ENCODE measurements around the gene AGXT.

Gene AGXT

DNA sequence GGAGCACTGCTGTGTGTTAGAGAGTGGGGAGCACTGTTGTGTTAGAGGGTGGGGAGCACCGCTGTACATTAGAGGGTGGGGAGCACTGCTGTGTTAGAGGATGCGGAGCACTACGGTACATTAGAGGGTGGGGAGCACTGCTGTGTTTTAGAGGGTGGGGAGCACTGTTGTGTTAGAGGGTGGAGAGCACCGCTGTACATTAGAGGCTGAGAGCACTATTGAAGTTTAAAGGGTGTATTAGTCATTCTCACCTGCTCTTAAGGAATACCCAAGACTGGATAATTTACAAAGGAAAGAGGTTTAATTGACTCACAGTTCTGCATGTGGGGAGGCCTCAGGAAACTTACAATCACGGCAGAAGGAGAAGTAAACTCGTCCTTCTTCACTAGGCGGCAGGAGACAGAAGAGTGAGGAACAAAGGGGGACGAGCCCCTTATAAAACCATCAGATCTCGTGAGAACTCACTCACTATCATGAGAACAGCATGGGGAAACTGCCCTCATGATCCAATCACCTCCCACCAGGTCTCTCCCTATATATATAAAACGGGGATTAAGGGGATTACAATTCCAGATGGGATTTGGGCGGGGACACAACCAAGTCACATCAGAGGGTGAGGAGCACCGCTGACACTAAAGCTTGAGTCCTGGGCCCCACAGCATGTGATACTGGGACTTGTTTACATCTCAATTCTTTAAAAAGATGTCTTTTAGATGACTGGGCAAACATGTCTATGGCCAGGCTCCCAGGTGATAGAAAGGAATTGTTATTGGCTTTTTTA lies 19.5 kb upstream of the AGXT start:
- Histone ChIP-seq H3K4me3 (ENCODE audit: low read length) (no peak overlapping the region), H3K36me3 (ENCODE audit: control insufficient read depth, insufficient read depth, low read length) (no peaks in the 10 kb centered on the region), H3K9ac (ENCODE audit: low read length) (no peak overlapping the region), H3K27me3 (ENCODE audit: control insufficient read depth, insufficient read depth, low read length) (no peaks in the 10 kb centered on the region), H3K4me1 (ENCODE audit: control insufficient read depth, insufficient read depth, low read length) (no peaks in the 10 kb centered on the region), H3K27ac (ENCODE audit: low read depth, low read length) (no peak overlapping the region)

DNA sequence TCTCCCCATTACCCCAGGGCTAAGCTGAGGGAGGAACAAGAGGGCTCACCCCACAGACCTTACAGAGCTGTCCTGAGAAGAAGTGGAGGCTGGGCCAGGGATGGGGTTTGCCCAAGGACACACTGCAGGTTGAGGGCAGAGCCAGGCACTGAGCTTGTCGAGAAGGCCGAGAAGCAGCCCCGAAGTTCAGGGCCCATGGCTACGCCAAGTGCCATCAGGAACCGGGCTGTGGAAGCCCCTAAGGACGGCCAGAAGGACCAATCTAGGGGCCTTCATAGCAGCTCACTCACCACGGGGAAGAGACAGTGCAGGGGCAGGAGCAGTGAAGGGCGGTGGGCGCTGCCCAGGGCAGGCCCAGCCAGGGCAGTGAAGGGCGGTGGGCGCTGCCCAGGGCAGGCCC lies 18.6 kb upstream of the AGXT start:
- H3K27me3 ChIP-seq (ENCODE audit: control insufficient read depth, insufficient read depth, low read length), result no peaks in the 10 kb centered on the region
- no peaks in the 10 kb centered on the region for H3K4me1 ChIP-seq (ENCODE audit: control insufficient read depth, insufficient read depth, low read length)
- no peak overlapping the region for H3K27ac ChIP-seq (ENCODE audit: low read depth, low read length)
- H3K36me3 ChIP-seq (ENCODE audit: control insufficient read depth, insufficient read depth, low read length), result no peaks in the 10 kb centered on the region
- no peak overlapping the region for H3K9ac ChIP-seq (ENCODE audit: low read length)
- H3K4me3 ChIP-seq (ENCODE audit: low read length), result no peak overlapping the region

DNA sequence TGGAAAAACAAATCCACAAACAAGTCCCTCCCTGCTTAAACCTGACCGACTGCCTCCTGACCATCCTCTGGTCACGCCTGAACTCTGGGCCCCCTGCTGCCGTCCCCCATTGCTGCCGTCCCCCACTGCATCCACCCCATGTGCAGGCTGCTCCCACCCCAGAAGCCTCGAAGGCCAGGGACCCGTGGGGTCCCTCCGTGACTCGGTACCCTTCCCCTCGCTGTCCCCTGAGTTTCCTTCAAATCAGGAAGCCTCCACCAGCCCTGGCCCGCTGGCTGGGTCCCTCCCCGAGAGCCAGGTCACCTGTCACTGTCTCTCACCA lies 17.9 kb upstream of the AGXT start:
- Histone ChIP-seq H3K4me1 (ENCODE audit: control insufficient read depth, insufficient read depth, low read length) (no peaks in the 10 kb centered on the region), H3K27me3 (ENCODE audit: control insufficient read depth, insufficient read depth, low read length) (no peaks in the 10 kb centered on the region), H3K27ac (ENCODE audit: low read depth, low read length) (no peak overlapping the region), H3K4me3 (ENCODE audit: low read length) (no peak overlapping the region), H3K9ac (ENCODE audit: low read length) (no peak overlapping the region), H3K36me3 (ENCODE audit: control insufficient read depth, insufficient read depth, low read length) (no peaks in the 10 kb centered on the region)

DNA sequence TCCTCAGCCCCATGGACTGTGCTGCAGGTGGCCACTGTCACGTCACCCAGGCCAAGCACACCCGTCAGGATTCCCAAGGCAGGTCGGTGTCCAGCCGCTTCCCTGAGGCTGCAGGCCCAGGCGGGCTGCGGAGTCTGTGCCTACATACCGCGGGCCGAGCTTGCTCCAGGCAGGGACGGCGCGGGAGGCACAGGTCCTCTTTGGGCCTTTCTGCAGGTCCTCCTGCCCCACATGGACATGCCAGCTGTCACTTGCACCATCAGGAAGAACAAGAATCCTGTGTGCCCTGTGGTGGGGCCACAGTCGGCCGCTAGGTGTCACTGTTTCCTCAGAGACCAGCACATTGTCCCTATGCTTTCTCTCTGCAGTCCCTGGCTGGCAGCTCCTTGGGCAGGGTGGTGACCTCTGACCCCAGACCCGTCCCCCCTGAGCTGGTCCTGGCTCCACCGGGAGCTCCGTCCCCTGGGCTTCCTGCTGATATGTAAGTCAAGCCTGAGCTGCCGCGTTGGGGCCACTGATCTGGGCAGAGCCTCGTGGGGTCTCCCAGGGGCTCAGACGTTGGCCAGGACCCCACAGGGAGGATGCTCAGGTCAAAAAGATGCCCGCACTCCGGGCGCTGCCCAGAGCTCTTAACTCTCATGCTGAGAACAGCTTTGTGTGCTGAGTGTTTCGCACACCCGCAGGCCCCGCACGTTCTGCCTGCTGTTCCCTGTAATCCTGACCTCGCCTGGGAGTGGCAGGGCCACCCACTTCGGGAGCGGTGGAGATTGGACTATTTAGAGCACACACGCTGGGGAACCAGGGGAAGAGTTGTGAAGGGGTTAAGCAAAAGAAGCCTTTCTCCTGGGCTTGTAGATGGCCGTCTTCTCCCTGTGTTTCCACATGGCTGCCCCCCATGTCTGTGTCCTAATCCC lies 17.3 kb upstream of the AGXT start:
- H3K27ac ChIP-seq (ENCODE audit: low read depth, low read length), result no peak overlapping the region
- no peaks in the 10 kb centered on the region for H3K36me3 ChIP-seq (ENCODE audit: control insufficient read depth, insufficient read depth, low read length)
- no peaks in the 10 kb centered on the region for H3K27me3 ChIP-seq (ENCODE audit: control insufficient read depth, insufficient read depth, low read length)
- H3K4me3 ChIP-seq (ENCODE audit: low read length), result no peak overlapping the region
- no peaks in the 10 kb centered on the region for H3K4me1 ChIP-seq (ENCODE audit: control insufficient read depth, insufficient read depth, low read length)
- H3K9ac ChIP-seq (ENCODE audit: low read length), result no peak overlapping the region

DNA sequence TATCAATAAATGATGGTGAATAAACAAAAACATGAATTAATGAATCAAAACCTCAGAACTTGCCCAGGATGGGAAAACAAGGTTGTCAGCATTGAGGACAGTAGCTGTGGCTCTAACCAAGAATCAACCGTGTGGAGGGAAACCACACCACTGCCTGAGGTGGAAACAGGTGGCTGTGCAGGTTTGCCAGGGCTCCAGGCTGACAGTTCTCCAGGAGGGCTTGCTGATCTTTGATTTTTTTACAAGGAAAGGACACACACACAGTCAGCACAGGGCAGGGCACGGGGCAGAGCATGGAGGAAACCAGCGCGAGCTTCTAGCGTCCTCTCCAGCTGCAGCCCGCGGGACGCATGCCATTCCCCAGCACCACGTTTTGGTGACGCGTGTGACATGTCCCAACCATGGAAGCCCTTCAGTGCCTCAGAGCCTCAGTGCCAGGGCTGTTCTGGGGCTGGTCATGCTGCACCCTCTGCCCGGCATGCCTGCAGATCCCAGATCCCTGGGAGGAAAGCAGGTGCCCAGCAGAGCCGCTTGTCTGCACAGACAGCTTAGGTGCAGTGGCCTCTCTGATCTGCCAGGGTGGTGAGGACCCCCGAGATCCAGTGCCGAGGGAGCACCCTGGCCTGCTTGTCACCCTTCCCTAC lies 15.8 kb upstream of the AGXT start:
- Histone ChIP-seq H3K36me3 (ENCODE audit: control insufficient read depth, insufficient read depth, low read length) (no peaks in the 10 kb centered on the region), H3K27me3 (ENCODE audit: control insufficient read depth, insufficient read depth, low read length) (no peaks in the 10 kb centered on the region), H3K4me1 (ENCODE audit: control insufficient read depth, insufficient read depth, low read length) (no peaks in the 10 kb centered on the region), H3K4me3 (ENCODE audit: low read length) (no peak overlapping the region), H3K9ac (ENCODE audit: low read length) (no peak overlapping the region), H3K27ac (ENCODE audit: low read depth, low read length) (no peak overlapping the region)

DNA sequence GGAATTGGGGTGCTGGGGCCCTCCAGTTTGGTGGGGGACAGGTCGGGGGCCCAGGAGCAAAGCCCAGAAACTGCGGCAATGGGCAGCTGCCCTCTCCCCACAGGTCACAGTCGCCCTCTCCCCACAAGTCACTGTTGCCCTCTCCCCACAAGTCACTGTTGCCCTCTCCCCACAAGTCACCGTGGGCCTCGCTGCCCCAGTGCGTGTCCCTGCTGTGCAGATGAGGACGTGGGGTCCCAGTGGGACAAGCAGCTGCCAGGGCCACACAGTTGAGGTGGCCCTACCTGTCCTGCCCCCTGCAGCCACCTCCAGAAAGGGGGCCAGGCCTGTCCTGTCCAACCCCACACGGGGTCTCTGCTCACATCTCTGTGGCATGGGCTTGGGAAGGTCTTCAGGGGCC lies 13.0 kb upstream of the AGXT start:
- Histone ChIP-seq H3K27me3 (ENCODE audit: control insufficient read depth, insufficient read depth, low read length) (no peaks in the 10 kb centered on the region), H3K36me3 (ENCODE audit: control insufficient read depth, insufficient read depth, low read length) (no peaks in the 10 kb centered on the region), H3K27ac (ENCODE audit: low read depth, low read length) (no peak overlapping the region), H3K4me3 (ENCODE audit: low read length) (no peak overlapping the region), H3K4me1 (ENCODE audit: control insufficient read depth, insufficient read depth, low read length) (no peaks in the 10 kb centered on the region), H3K9ac (ENCODE audit: low read length) (no peak overlapping the region)

DNA sequence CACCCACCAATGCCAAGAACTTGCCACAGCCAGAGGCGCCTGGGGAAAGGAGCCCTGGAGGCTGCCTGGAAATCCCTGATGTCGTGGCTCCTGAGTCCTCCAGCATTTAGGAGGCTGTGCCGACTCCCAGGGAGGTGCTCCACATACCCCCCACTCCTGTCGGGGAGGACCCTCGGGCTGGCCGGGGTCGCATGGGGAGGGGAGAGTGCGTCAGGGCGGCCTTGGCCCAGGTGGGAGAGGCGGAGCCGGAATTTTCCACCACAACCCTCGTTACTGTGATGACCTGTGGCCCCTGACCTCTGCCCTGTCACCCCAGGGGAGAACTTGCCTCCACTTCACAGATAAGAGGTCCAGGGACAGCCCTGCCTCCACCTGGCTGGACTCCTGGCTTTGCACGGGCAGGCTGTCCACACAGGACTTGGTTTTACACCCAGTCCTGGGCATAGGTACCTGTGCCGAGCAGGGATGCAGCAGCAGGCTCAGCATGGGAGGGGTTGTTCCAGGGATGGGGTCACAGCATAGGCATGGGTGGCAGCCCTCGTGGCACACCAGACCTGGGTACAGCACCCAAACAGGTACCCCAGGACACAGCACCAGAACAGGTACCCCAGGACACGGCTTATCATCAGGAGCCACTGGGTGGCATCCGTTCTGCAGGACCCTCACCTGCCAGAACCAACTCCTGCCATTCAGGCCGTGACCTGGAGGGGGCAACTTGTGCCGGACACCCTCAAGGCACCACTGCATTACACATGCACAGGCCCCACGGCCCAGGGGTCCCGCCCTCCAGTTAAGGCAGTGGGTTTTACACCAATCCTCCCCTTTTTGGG lies 12.3 kb upstream of the AGXT start:
- H3K4me3 ChIP-seq (ENCODE audit: low read length), result no peak overlapping the region
- H3K4me1 ChIP-seq (ENCODE audit: control insufficient read depth, insufficient read depth, low read length), result no peaks in the 10 kb centered on the region
- H3K36me3 ChIP-seq (ENCODE audit: control insufficient read depth, insufficient read depth, low read length), result no peaks in the 10 kb centered on the region
- H3K27ac ChIP-seq (ENCODE audit: low read depth, low read length), result no peak overlapping the region
- no peak overlapping the region for H3K9ac ChIP-seq (ENCODE audit: low read length)
- no peaks in the 10 kb centered on the region for H3K27me3 ChIP-seq (ENCODE audit: control insufficient read depth, insufficient read depth, low read length)

DNA sequence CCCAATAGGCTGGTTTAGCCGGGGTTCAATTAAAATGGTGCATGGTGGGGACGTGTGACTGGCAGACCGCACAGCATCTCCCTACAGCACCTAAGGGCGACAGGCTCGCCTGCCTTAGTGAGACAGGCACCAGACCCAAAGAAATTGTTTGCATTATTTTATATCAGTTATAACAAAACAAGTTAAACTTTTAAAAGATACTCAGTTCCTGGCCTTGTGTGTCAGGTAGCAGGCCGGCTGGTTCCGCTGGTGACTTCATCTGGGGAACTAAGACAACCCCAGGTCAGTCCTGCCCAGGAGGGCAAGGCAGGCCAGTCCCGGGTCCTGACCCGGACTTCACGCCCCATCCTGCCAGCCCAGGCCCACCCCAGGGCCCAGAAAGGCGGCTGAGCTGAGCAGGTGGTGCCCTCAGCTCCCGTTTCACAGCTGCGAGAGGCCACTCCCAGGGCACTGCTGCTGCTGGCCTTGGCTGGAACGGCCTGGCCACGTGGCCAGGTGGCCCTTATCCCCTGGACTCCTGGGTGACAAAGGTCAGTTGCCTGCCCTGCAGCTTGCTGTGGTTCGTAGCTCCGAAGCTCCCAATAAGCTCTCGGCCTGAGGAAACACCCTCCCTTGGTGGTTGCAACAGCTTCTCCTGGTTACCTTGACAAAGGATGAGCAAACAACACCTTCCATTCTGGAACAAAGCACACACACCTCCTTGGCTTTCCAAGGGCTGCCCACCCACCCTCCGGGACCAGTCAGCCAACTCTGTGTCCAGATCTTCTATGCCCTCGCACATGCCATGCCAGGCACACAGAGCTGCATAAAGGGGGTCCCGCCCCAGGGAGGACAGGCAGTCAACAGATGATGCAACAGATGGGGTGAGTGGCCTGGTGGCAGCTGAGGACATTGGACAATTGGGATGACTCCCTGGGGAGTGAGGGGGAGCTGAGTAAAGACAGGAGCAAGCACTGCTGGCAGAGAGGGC lies 11.3 kb upstream of the AGXT start:
- Histone ChIP-seq H3K9ac (ENCODE audit: low read length) (no peak overlapping the region), H3K4me1 (ENCODE audit: control insufficient read depth, insufficient read depth, low read length) (no peaks in the 10 kb centered on the region), H3K27me3 (ENCODE audit: control insufficient read depth, insufficient read depth, low read length) (no peaks in the 10 kb centered on the region), H3K4me3 (ENCODE audit: low read length) (no peak overlapping the region), H3K27ac (ENCODE audit: low read depth, low read length) (no peak overlapping the region), H3K36me3 (ENCODE audit: control insufficient read depth, insufficient read depth, low read length) (no peaks in the 10 kb centered on the region)

DNA sequence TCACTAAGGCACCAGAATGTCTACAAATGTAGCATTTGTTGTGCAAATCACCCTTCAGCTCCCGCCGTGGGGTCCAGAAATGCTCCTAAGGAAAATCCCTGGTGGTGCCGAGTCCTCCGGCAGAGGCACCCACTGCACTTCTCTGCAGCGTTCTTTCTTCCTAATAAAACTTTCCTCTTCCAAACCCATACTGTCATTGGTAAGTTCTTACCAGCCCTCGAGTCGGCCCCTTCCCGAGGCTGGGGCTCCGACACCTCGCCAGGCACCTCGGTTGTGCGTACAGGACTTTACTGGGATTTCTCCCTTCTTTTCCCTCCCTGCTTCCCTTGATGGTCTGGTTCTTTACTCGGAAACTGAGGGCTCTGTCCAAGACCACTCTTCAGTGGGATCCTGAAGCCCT lies 10.3 kb upstream of the AGXT start:
- Histone ChIP-seq H3K36me3 (ENCODE audit: control insufficient read depth, insufficient read depth, low read length) (no peaks in the 10 kb centered on the region), H3K4me3 (ENCODE audit: low read length) (no peak overlapping the region), H3K27me3 (ENCODE audit: control insufficient read depth, insufficient read depth, low read length) (no peaks in the 10 kb centered on the region), H3K4me1 (ENCODE audit: control insufficient read depth, insufficient read depth, low read length) (no peaks in the 10 kb centered on the region), H3K9ac (ENCODE audit: low read length) (no peak overlapping the region), H3K27ac (ENCODE audit: low read depth, low read length) (no peak overlapping the region)

DNA sequence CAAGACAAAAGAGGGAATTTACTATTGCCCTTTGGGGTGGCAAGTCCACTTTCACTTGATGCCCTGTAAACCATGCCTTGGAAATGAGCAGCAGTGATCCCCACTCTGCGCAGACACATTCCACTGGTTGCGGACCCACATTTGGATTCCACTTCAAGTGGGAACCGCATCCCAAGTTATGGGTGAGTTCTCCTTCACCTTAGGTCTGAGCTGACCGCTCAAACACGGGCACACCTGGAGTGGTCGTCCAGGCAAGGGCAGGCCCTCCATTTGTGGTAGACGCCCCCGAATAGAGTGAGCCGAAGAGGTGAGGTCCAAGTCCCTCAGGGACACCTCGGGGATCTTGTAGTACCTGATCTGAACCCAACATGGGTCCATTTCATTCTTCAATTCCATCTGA lies 9.8 kb upstream of the AGXT start:
- H3K4me3 ChIP-seq (ENCODE audit: low read length), result no peak overlapping the region
- H3K9ac ChIP-seq (ENCODE audit: low read length), result no peak overlapping the region
- H3K4me1 ChIP-seq (ENCODE audit: control insufficient read depth, insufficient read depth, low read length), result no peaks in the 10 kb centered on the region
- no peaks in the 10 kb centered on the region for H3K27me3 ChIP-seq (ENCODE audit: control insufficient read depth, insufficient read depth, low read length)
- no peak overlapping the region for H3K27ac ChIP-seq (ENCODE audit: low read depth, low read length)
- H3K36me3 ChIP-seq (ENCODE audit: control insufficient read depth, insufficient read depth, low read length), result no peaks in the 10 kb centered on the region

DNA sequence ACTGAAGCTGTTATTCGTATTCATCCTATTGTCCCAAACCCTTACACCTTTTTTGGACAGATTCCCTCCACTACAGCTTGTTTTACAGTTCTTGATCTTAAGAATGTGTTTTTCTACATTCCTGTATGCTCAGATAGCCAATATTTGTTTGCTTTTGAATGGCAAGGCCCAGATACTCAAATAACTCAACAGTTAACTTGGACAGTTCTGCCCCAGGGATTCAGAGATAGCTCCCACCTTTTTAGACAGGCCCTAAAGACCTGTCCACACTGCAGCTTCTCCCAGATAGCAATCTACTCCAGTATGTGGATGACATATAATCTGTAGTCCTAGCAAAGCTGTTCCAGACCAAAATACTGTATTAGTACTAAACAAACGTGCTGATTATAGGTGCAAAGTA lies 7.1 kb upstream of the AGXT start:
- Histone ChIP-seq H3K36me3 (ENCODE audit: control insufficient read depth, insufficient read depth, low read length) (no peaks in the 10 kb centered on the region), H3K9ac (ENCODE audit: low read length) (no peak overlapping the region), H3K27me3 (ENCODE audit: control insufficient read depth, insufficient read depth, low read length) (no peaks in the 10 kb centered on the region), H3K4me3 (ENCODE audit: low read length) (no peak overlapping the region), H3K4me1 (ENCODE audit: control insufficient read depth, insufficient read depth, low read length) (no peaks in the 10 kb centered on the region), H3K27ac (ENCODE audit: low read depth, low read length) (no peak overlapping the region)
